Measurements from ENCODE around the gene HPCAL1.
"Not testable (repeated sequence)": the region's sequence is repeated elsewhere in the genome, so short reads cannot be mapped to it uniquely, and the experiment has no call there.

Gene HPCAL1

DNA sequence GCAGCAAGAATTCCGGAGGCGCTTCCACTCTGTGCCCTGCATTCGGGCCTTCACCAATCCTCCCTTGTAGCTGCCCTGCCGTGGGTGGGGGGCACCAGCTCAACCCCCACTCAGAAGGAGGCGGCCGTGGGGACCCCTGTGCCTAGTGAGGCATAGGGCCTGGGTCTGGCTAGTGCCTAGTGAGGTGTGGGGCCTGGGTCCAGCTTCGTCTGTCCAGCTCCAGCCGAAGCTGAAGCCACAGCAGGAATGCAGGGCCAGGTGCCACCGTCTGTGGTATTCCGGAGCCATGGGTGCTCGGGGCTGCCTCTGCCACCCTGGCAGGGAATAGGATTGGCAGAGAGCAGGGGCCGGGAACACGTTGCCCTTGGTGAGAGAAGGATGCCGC lies 133.1 kb downstream of the HPCAL1 start:
- H3K4me3 ChIP-seq (ENCODE audit: low read depth, low read length) = no peak overlapping the region
- H3K27me3 ChIP-seq (ENCODE audit: control insufficient read depth, insufficient read depth, low read length) = peaks cover 11% of the 10 kb centered on the region
- H3K9me3 ChIP-seq (ENCODE audit: control insufficient read depth, insufficient read depth, low read length) = no peaks in the 10 kb centered on the region
- peaks cover 16% of the 10 kb centered on the region for H3K36me3 ChIP-seq (ENCODE audit: control insufficient read depth, insufficient read depth, low read length)
- no peak overlapping the region for H3K27ac ChIP-seq (ENCODE audit: low read depth, low read length)
- H3K9ac ChIP-seq (ENCODE audit: low read depth, low read length) = no peak overlapping the region
- H3K4me1 ChIP-seq (ENCODE audit: control insufficient read depth, insufficient read depth, low read length) = no peaks in the 10 kb centered on the region

DNA sequence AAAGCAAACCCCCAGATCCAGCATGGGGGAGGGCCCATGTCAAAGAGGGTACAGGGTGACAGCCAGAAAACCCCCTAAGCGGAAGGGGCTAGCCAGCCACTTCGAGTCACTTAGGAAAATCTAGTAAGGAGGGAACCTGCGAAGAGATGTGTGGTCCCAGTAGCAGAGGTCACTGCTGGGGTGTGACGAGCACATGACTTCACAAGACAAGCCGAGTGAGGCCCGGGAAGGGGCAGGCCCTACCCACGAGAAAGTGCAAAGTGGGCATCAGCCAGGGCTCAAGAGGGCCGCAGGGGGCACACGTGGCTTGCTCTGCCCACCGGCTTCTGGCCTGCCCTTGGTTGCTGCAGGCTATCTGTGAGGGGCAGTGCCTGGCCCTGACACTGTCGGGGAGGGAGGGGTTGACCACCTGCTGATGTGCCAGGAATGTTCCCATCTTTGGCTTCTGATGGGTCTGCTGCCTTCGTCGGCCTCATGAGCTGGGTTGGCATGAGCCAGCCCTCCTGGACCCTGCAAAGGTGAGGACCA lies 133.9 kb downstream of the HPCAL1 start:
- Histone ChIP-seq H3K36me3 (ENCODE audit: control insufficient read depth, insufficient read depth, low read length) (peaks cover 25% of the 10 kb centered on the region), H3K27ac (ENCODE audit: low read depth, low read length) (no peak overlapping the region), H3K27me3 (ENCODE audit: control insufficient read depth, insufficient read depth, low read length) (peaks cover 7% of the 10 kb centered on the region), H3K9ac (ENCODE audit: low read depth, low read length) (no peak overlapping the region), H3K9me3 (ENCODE audit: control insufficient read depth, insufficient read depth, low read length) (no peaks in the 10 kb centered on the region), H3K4me1 (ENCODE audit: control insufficient read depth, insufficient read depth, low read length) (no peaks in the 10 kb centered on the region), H3K4me3 (ENCODE audit: low read depth, low read length) (no peak overlapping the region)

DNA sequence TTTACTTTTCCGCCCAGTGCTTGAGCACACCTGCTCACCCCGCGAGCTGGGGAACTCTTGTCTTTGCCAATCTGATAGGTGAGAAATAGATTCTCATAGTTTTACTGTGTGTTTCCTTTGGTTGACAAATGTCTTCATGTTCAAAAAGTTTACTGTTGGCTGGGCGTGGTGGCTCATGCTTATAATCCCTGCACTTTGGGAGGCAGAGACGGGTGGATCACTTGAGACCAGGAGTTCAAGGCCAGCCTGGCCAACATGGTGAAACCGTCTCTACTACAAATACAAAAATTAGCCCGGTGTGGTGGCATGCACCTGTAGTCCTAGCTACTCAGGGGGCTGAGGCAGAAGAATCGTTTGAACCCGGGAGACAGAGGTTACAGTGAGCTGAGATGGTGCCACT lies 135.1 kb downstream of the HPCAL1 start:
- Histone ChIP-seq H3K27ac (ENCODE audit: low read depth, low read length) (no peak overlapping the region), H3K27me3 (ENCODE audit: control insufficient read depth, insufficient read depth, low read length) (no peaks in the 10 kb centered on the region), H3K4me1 (ENCODE audit: control insufficient read depth, insufficient read depth, low read length) (no peaks in the 10 kb centered on the region), H3K4me3 (ENCODE audit: low read depth, low read length) (no peak overlapping the region), H3K9me3 (ENCODE audit: control insufficient read depth, insufficient read depth, low read length) (no peaks in the 10 kb centered on the region), H3K9ac (ENCODE audit: low read depth, low read length) (no peak overlapping the region), H3K36me3 (ENCODE audit: control insufficient read depth, insufficient read depth, low read length) (peaks cover 35% of the 10 kb centered on the region)

DNA sequence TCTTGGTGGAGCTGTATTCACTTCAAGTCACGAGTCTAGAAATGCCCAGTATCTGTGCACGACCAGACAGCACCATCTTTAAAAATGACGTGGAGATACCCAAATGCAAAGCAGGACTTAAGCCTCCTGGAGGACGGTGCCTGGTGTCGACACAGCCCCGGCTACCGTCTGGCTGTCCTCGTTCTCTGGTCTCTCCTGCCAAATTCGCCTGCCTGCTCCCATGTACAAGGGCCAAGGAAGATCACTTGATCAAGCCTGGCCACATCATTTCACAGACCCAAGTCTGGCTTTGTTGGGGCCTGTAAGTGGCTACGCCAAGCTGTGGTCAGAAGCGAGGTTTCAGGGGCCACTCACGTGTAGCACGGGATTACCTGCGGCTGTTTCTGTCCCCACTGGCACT lies 136.0 kb downstream of the HPCAL1 start:
- Histone ChIP-seq H3K27ac (ENCODE audit: low read depth, low read length) (peak overlapping the region; percentile 7), H3K4me3 (ENCODE audit: low read depth, low read length) (no peak overlapping the region), H3K27me3 (ENCODE audit: control insufficient read depth, insufficient read depth, low read length) (no peaks in the 10 kb centered on the region), H3K9me3 (ENCODE audit: control insufficient read depth, insufficient read depth, low read length) (no peaks in the 10 kb centered on the region), H3K4me1 (ENCODE audit: control insufficient read depth, insufficient read depth, low read length) (no peaks in the 10 kb centered on the region), H3K36me3 (ENCODE audit: control insufficient read depth, insufficient read depth, low read length) (peaks cover 43% of the 10 kb centered on the region), H3K9ac (ENCODE audit: low read depth, low read length) (no peak overlapping the region)

DNA sequence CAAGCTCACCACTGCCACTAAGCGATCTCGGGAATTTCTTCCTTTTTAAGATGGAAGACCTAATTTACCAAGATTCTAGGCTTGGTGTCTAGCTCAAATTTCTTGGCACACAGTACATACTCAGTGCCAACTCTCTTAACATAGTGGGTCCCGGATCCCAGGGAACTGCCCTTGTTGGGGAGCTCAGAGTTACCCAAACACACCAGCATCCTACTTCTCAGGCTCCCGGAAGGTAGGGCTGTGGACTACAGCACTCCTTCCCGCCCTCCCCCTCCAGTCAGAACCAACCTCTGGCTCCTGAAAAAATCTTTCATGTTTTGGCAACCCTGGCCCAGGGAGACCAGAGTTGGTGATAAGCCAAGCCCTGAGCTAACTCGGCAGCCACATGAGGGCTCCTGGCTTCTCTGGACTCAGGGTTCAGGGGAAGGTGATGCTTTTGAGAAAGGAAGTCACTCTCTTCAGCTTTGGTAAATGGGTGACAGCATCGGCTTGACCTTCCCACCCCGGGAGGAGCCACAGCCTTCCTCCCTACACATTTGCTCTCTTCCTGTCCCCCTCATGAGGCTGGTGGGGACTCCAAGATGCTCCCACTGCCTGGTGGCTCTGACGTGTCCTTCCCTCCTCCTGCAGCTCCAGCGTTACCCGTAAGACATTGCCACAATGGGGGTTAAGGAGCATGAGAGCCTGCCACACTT lies 136.6 kb downstream of the HPCAL1 start:
- H3K36me3 ChIP-seq (ENCODE audit: control insufficient read depth, insufficient read depth, low read length) = peaks cover 50% of the 10 kb centered on the region

DNA sequence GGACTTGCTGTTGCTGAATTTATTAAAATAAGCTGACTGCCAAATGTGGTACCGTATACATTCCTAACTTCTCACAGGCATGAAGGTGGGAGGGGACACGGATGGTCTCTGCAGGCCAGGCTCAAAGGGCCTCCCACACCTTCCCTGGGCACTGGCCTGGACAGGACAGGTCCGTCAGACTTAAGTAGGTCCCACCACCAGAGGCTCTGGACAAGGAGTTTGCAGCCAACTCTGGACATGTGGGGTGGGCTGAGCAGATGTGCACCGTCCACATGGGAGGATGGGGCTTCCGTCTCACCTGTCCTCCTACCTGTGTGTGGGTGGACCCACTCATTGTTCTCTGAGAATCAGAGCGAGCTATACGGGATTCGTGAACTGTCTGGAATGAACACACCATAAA lies 137.3 kb downstream of the HPCAL1 start:
- H3K9ac ChIP-seq (ENCODE audit: low read depth, low read length) = no peak overlapping the region
- no peaks in the 10 kb centered on the region for H3K27me3 ChIP-seq (ENCODE audit: control insufficient read depth, insufficient read depth, low read length)
- H3K9me3 ChIP-seq (ENCODE audit: control insufficient read depth, insufficient read depth, low read length) = no peaks in the 10 kb centered on the region
- no peak overlapping the region for H3K4me3 ChIP-seq (ENCODE audit: low read depth, low read length)
- peaks cover 56% of the 10 kb centered on the region for H3K36me3 ChIP-seq (ENCODE audit: control insufficient read depth, insufficient read depth, low read length)
- no peaks in the 10 kb centered on the region for H3K4me1 ChIP-seq (ENCODE audit: control insufficient read depth, insufficient read depth, low read length)
- no peak overlapping the region for H3K27ac ChIP-seq (ENCODE audit: low read depth, low read length)

More for the DNA sequence above, 136.6 kb downstream of the HPCAL1 start:
- Histone ChIP-seq H3K27me3 (ENCODE audit: control insufficient read depth, insufficient read depth, low read length) (no peaks in the 10 kb centered on the region), H3K9ac (ENCODE audit: low read depth, low read length) (no peak overlapping the region), H3K9me3 (ENCODE audit: control insufficient read depth, insufficient read depth, low read length) (no peaks in the 10 kb centered on the region), H3K4me3 (ENCODE audit: low read depth, low read length) (no peak overlapping the region), H3K27ac (ENCODE audit: low read depth, low read length) (peak overlapping the region; percentile 7), H3K4me1 (ENCODE audit: control insufficient read depth, insufficient read depth, low read length) (no peaks in the 10 kb centered on the region)

DNA sequence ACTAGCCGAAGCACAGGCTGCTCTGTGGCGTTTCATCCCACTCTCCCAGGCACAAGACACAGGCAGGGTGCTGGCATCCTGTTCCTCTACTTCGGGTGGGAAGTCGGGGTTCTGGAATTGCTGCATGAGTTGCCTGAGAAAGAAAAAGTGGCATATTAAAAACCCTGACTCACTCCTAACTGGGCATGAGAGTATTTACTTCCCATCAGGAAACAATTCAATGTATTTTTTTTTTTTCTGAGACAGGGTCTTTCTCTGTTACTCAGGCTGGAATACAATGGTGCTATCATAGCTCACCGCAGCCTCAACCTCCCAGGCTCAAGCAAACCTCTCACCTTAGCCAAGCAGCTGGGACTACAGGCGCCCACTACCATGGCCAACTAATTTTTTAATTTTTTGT lies 138.0 kb downstream of the HPCAL1 start:
- no peak overlapping the region for H3K27ac ChIP-seq (ENCODE audit: low read depth, low read length)
- H3K9ac ChIP-seq (ENCODE audit: low read depth, low read length) = no peak overlapping the region
- no peaks in the 10 kb centered on the region for H3K9me3 ChIP-seq (ENCODE audit: control insufficient read depth, insufficient read depth, low read length)
- no peaks in the 10 kb centered on the region for H3K27me3 ChIP-seq (ENCODE audit: control insufficient read depth, insufficient read depth, low read length)
- peaks cover 56% of the 10 kb centered on the region for H3K36me3 ChIP-seq (ENCODE audit: control insufficient read depth, insufficient read depth, low read length)
- no peaks in the 10 kb centered on the region for H3K4me1 ChIP-seq (ENCODE audit: control insufficient read depth, insufficient read depth, low read length)
- no peak overlapping the region for H3K4me3 ChIP-seq (ENCODE audit: low read depth, low read length)

DNA sequence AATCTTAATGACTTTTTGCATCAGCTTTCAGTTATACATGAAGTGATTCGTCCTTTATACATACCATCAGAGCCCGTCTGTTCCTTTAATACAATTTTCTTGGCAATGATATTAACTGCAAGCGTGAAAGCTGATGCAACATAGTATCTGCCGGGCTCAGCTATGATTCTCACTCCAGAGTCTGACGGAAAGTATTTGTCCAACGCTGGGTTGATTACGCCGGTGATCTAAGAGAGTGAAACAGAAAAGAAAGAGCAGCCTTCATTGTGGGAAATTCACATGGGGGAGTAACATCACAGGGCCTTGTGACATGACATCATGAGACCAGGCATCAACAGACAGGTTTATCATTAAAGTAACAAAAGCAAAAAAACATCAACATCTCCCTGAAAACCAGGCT lies 139.2 kb downstream of the HPCAL1 start:
- Histone ChIP-seq H3K36me3 (ENCODE audit: control insufficient read depth, insufficient read depth, low read length) (peaks cover 56% of the 10 kb centered on the region), H3K4me3 (ENCODE audit: low read depth, low read length) (no peak overlapping the region), H3K27ac (ENCODE audit: low read depth, low read length) (no peak overlapping the region), H3K4me1 (ENCODE audit: control insufficient read depth, insufficient read depth, low read length) (no peaks in the 10 kb centered on the region), H3K27me3 (ENCODE audit: control insufficient read depth, insufficient read depth, low read length) (peaks cover 2% of the 10 kb centered on the region; the same call in 1 of the 2 replicates), H3K9me3 (ENCODE audit: control insufficient read depth, insufficient read depth, low read length) (no peaks in the 10 kb centered on the region), H3K9ac (ENCODE audit: low read depth, low read length) (no peak overlapping the region)

DNA sequence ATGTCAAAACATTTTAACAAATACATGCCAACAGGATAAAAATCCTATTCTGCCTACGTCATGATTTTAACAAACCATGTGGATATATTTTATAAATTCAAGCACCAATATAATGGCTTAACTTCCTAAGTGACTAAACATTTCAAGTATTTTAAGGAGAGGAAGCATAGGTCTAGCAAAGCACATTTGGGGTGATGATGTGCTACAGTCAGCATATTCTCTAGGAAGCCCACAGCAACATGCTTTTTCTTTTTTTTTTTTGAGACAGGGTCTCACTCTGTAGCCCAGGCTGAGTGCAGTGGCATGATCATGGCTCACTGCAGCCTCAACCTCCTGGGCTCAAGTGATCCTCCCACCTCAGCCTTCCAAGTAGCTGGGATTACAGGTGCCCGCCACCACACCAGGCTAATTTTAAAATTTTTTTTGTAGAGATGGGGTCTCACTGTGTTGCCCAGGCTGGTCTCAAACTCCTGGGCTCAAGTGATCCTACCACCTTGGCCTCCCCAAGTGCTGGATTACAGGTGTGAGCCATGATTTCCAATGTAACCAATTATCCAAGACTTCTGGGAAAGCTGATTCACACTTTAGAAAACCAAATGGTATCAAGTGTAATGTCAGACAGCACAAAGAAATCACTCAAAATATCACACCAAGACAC lies 139.9 kb downstream of the HPCAL1 start:
- H3K27me3 ChIP-seq (ENCODE audit: control insufficient read depth, insufficient read depth, low read length); H3K9ac ChIP-seq (ENCODE audit: low read depth, low read length); H3K4me1 ChIP-seq (ENCODE audit: control insufficient read depth, insufficient read depth, low read length); H3K9me3 ChIP-seq (ENCODE audit: control insufficient read depth, insufficient read depth, low read length); H3K27ac ChIP-seq (ENCODE audit: low read depth, low read length); H3K4me3 ChIP-seq (ENCODE audit: low read depth, low read length): not testable (repeated sequence)
- H3K36me3 ChIP-seq (ENCODE audit: control insufficient read depth, insufficient read depth, low read length) = peaks cover 56% of the 10 kb centered on the region

DNA sequence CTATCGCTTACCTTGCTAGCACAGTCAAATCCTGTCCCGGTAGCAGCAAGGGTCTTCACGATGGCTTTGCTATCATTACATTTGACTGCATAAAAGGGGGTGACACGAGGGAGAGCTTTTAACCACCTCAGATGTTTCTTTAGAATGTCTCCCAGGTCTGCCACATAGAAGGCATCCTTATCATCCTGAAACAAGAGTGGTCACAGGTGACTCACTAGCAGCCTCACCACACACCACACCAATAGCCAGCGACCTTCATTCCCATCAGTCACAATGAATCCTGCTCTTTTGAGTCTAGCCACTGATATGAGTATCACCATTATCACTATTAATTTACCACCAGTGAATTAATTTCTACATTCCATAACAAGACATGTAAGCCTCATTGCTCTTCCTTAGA lies 141.8 kb downstream of the HPCAL1 start:
- Histone ChIP-seq H3K36me3 (ENCODE audit: control insufficient read depth, insufficient read depth, low read length) (peaks cover 53% of the 10 kb centered on the region), H3K27ac (ENCODE audit: low read depth, low read length) (no peak overlapping the region), H3K9me3 (ENCODE audit: control insufficient read depth, insufficient read depth, low read length) (no peaks in the 10 kb centered on the region), H3K4me1 (ENCODE audit: control insufficient read depth, insufficient read depth, low read length) (no peaks in the 10 kb centered on the region), H3K27me3 (ENCODE audit: control insufficient read depth, insufficient read depth, low read length) (peaks cover 18% of the 10 kb centered on the region), H3K9ac (ENCODE audit: low read depth, low read length) (no peak overlapping the region), H3K4me3 (ENCODE audit: low read depth, low read length) (no peak overlapping the region)

DNA sequence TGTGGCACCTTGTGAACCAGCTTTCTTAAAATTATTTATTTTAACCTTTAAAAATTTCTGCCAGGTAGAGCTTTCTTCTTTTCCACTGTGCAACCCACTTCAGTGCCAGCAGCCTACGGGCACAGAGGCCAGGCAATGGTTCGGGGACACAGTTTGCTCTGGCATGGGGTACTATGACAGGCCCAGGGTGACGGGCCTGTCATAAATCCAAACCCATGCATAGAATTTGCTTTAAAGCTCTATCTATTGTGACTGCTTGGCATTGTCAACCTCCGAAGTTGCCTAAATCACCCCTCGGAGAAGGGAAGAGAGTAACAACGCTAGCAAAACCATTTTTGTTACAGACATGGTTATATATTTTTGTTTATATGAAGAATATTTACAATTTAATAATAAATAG lies 143.9 kb downstream of the HPCAL1 start:
- Histone ChIP-seq H3K27ac (ENCODE audit: low read depth, low read length) (no peak overlapping the region), H3K9ac (ENCODE audit: low read depth, low read length) (peak overlapping the region; percentile 83; the same call in 1 of the 2 replicates), H3K27me3 (ENCODE audit: control insufficient read depth, insufficient read depth, low read length) (peaks cover 23% of the 10 kb centered on the region), H3K36me3 (ENCODE audit: control insufficient read depth, insufficient read depth, low read length) (peaks cover 32% of the 10 kb centered on the region), H3K9me3 (ENCODE audit: control insufficient read depth, insufficient read depth, low read length) (no peaks in the 10 kb centered on the region), H3K4me3 (ENCODE audit: low read depth, low read length) (peak overlapping the region; percentile 63), H3K4me1 (ENCODE audit: control insufficient read depth, insufficient read depth, low read length) (peaks cover 10% of the 10 kb centered on the region)
